AG20443 (cell line): ENCODE measurements around the gene ZNF783.
"Not testable (repeated sequence)": the region's sequence is repeated elsewhere in the genome, so short reads cannot be mapped to it uniquely, and the experiment has no call there.

Experiments used
- DNase-seq: peaks from one replicate; pipeline ENCODE4 v3.0.0; 2012; ENCODE audit warnings: low spot score, mixed read lengths

ZNF783 gene

DNA sequence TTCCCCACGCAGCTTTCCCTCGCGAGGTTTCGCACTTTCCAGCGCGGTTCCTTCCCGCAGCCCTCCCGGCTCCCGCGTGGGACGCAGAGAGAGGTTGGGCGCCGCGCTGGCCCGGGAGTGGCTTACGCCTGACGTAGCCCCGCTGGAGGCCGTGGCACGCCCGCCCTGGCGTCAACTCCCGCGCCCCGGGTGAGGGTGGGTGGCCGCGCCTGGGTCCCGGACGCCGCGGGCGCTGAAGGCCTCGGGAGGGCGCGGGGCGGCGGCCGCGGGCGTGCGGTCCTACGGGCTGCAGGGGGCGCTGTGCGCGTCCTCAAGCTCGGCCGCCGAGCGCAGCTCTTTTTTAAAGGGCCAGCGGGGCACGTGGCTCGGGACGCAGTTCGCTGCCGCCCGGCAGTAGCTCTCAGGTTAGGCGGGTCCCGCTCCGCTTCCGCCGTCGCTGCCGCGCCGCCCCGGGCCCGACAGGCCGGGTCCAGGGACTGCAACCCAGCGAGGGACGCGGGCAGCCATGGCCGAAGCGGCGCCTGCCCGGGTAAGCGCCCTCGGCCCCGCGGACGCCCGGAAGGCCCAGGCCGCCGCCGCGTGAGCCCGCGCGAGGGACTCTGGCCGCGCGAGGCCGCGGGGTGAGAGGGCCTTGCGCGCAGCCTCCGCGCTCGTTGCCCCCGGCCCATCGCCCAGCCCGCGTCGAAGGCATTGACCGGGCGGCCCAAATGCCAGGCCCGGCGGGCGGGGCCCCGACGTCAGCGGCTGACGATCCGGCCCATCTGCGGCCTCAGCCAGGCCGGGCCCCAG, at the start of gene ZNF783:
ZNF783 (plus strand) TSS at position 368 of the 789 bp plus-strand sequence; CDS start at position 506, 138 bp downstream.
- DNase-seq = peak; percentile 96

DNA sequence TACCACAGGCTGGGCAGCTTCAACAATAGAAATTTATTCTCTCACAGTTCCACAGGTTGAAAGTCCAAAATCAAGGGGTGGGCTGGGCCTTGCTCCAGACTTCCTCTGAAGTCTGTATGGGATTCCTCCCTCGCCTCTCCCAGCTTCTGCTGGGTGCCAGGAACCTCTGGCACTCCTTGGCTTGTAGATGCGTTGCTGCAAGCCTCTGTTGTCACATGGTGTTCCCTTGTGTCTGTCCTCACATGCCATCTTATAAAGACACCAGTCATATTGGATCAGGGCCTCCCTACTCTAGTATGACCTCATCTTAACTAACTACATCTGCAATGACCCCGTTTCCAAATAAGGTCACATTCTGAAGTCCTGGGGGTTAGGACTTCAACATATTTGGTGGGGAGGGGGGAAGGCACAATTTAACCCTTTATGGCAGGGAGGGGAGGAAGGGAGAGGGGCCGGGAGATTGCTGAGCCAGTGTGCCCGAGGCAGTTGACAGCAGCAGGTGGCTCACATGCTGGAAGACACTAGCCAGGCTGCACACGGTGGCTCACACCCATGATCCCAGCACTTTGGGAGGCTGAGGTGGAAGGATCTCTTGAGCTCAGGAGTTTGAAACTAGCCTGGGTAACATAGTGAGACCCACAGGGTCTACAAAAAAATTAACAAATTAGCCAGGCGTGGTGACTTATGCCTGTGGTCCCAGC, 47.8 kb upstream of the ZNF783 start:
- DNase-seq = no peak

DNA sequence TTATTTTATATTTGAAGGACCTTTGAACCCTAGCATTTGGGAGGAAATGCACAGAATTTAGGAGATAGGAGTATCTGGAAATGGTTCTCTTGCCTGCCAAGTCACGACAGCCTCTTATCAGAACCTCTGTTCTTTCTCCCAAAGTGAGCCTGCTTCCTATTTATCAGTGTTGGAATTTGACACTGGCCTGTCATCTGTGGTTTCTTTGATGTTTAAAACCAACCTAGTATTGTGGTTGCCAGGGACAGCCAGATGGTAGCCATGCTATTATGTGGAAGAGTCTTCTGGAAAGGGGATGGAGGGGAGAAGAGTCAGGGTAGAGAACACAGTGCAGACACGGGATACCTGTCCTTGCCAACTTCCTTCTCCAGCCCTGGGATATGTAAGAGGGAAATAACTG, 45.6 kb upstream of the ZNF783 start:
- no peak for DNase-seq

DNA sequence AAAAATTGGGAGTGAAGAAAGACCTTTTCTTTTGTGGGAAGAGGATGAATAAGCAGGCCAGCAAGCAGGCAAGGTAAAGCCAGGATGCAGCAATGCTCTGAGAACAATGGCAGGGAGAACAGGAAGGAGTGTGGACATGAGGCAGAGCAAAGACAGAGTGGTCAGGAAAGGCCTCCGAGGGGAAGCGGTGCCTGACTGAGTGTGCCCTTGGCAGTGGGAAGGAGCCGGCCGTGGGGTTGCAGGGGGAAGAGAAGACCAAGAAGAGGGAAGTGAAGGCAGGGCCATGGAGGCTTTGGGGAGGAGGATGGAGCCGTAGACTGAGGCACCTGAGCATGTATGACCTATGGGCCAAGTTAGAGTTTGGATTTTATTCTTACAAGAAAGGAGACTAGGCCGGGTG, 44.4 kb upstream of the ZNF783 start:
- DNase-seq = no peak

DNA sequence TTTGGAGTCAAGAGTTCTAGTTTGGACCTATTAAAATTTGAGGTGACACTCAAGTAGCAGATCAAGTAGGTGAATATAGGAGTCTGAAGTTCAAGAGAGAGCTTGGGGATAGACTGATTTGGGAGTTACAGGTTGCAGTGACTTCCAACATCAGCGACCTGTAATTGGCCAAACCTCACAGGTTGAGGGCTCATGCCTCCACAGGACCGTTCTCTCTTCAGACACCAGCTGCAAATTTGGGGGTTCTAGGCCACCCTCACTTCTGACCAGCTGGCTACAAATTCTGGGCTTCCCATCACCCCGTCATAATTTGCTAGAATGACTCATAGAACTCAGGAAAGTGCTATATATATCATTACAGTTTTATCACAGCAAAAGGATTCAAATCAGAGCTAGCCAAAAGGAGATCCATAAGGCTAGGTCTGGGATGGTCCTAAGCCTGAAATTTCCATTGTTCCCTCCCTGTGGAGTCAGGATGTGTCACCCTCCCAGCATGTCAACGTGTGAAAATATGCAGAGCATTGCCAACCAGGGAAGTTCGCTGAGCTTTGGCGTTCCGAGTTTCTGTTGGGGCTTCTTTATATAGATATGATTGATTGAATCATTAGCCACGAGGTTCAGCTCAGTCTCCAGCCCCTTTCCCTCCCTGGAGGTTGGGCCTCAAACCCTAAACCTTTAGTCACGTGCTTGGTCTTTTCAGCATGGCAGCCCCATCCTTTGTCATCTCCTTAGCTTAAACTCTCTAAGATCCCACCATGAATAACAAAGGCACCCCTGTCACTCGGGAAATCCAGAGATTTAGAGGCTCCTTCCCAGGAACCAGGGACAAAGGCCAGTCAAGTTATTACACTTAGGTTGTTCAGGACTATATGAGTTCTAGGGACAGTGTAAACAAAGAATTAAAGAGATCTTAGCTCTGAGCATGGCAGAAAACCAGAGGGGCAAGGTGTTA, 43.3 kb upstream of the ZNF783 start:
- no peak for DNase-seq

DNA sequence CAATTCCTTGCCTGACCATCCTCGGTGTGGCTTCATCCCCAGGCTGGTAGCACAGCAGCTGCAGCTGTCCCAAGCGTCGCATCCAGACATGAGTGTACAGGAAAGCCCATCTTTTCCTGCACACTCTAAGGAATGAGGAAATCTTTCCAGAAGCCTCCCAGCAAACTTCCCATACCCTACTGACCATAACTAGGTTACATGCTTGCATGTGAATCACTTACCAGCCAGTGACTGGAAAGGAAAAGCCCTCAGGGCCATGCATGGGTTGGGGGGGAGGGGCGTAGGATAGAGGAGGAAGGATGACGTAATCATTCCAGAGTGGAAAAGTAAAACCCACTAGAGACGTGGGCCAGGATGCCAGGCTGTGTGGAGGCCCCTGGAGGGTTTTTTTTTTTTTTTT, 41.5 kb upstream of the ZNF783 start:
- DNase-seq = peak; percentile 82

DNA sequence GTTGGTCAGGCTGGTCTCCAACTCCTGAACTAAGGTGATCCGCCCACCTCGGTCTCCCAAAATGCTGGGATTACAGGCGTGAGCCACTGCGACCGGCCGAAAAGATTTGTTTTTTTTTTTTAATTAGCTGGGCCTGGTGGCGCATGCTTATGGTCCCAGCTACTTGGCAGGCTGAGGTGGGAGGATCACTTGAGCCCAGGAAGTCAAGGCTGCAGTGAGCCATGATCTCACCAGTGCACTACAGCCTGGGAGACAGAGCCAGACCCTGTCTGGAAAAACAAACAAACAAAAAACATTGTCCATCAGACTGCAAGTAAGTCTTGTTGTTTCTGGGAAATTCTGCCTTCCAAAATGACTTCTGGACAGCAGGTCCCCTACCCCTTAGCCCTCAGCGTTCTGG, 38.8 kb upstream of the ZNF783 start:
- DNase-seq = no peak

DNA sequence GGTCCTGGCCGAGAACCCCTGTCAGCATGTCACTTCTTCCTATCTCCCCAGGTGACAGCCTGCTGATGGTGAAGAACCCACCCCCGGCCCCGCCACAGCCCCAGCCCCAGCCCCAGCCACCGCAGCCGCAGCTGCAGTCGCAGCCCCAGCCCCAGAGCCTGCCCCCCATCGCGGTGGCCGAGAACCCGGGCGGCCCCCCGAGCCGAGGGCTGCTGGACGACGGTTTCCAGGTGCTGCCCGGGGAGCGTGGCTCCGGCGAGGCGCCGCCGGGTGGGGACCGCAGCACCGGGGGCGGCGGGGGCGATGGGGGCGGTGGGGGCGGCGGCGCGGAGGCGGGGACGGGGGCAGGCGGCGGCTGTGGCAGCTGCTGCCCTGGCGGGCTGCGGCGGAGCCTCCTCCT, 38.2 kb upstream of the ZNF783 start:
- DNase-seq = no peak

DNA sequence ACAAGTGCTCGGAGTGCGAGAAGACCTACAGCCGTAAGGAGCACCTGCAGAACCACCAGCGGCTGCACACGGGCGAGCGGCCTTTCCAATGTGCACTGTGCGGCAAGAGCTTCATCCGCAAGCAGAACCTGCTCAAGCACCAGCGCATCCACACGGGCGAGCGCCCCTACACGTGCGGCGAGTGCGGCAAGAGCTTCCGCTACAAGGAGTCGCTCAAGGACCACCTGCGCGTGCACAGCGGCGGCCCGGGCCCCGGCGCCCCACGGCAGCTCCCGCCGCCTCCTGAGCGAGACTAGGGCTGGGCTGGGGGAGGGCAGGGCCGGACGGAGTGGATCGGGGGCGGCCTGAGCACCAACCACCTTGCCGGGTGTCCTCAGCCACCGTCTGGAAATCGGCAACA, 37.6 kb upstream of the ZNF783 start:
- DNase-seq = no peak

DNA sequence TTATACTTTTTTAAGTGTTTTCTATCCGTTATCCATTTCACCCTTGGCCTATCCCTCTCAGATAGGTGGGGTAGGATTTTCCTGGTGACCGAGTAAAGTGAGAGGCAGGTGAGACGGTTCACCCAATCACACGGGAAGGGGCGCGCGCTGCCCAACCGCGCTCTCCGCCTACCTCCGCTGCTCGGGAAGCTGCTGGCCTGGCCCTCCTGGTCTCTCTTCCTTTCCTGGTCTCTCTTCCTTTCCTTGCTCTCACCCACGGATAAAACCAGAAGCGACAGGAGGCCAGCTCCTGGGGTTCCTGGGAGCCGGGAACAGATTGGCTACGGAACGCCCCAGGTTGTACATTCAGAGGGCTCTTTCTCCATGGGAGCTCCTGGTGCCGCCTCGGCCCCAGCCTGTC, 36.9 kb upstream of the ZNF783 start:
- no peak for DNase-seq

DNA sequence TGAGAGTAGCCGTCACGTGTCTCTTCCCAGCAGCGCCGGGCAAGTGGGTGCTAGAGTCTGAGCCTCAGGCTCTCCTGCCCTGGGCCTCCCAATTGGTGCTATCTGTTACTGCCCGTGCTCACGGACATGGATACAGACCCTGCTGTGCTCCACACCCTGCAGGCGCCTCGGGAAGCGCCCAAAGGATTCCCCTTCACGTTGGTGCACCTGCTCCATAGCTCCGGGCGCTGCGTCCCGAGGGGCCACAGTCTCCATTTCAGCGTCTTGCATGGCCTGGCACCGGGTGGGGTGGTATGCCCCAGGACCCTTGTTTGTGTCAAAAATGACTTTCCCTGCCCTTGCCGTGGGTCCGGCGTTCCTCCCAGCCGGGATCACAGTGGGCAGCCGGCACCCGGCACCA, 36.3 kb upstream of the ZNF783 start:
- DNase-seq = no peak

DNA sequence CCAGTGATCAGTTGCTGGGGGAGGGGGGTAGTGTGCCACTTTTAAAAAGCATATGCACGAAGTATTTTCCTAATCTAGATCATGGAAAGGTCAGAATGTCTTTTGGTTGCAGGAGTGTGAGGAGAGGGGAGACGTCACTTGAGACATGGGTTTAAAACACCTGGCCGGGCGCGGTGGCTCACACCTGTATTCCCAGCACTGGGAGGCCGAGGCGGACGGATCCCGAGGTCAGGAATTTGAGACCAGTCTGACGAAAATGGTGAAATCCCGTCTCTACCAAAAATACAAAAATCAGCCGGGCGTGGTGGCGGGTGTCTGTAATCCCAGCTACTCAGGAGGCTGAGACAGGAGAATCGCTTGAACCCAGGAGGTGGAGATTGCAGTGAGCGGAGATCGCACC, 35.6 kb upstream of the ZNF783 start:
- DNase-seq = not testable (repeated sequence)

DNA sequence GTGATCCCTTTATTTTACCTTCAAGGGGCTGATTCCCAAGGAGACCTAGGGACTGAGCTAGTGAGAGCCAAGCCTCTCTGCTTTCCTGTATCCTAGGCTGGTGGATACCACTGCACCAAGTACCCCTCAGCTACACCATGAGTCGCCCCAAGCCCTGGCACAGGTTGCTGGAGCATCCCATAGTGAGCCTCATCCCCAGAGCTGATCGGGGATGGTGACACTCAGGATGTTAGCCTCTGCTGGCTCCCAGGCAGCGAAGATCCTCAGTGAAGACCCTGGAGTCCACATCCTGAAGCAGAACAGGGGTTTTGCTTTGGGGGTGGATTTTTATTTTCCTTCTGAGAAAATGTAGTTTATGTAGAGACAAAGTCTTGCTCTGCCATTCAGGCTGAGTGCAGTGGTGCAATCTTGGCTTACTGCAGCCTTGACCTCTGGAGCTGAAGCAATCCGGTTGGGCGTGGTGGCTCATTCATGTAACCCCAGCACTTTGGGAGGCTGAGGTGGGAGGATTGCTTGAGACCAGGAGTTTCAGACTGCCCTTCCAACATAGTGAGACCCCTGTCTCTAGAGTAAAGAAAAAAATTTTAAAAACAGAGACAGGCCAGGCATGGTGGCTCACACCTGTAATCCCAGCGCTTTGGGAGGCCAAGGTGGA, 35.0 kb upstream of the ZNF783 start:
- no peak for DNase-seq

DNA sequence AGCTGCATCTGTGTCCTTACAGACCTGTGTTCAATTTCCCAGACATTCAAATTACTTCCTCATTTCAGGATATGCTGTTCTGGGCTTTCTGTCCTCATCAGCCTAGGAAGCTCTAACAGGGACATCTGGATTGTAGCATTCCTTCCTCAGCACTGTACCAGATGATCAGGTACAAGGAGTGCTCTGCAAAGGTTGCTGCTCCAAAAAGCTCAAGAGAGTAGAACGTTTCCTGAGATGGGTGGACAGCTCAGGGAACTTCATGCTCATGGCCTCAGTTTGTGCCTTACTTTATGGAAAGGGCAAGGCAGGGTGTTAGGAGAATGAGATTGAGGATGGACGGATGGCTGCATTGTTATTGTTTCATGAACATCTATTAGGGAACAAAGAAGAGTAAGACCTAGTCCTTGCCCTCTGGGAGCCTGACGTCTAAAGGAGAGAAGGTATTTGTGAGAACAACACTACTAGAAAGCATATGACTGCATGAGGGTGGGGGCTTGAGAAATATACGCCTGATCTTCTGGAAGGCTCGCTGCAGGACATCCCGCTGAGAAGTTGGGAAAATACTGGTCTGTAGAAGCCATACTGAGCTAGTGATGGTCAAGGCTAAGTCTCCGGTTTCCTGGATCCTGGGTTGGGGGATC, 33.0 kb upstream of the ZNF783 start:
- DNase-seq = no peak

DNA sequence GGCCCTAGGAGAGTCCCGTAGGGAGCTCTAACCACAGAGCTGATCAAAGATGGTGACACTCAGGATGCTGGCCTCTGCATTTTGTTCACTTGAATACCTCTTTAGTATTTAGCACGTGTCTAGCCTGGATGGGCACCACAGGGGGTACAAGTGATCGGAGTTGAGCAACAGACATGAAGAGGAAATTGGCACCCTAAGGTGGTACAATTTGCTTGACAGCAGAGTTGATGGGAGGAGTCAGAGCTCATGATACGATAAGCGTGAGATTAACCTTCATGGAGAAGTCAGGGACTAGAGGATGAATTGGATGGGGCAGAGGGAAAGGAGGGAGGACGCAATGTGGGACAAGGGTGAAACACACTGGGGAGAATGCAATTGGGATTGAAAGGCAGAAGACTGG, 32.5 kb upstream of the ZNF783 start:
- no peak for DNase-seq

DNA sequence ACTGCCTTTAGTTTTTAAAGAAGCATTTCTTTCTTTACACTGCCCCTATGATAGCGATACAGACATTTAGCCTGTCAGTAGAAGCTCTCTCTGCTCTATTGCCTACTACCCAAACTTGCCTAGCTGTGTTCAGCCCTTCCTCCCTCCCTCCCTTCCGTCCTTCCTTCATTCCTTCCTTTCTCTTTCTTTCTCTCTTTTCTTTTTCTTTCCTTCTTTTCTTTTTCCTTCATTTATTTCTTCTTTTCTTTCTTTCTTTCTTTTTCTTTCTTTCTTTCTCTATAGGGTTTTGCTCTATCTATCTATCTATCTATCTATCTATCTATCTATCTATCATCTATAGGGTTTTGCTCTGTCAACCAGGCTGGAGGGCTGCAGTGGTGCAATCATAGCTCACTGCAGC, 29.6 kb upstream of the ZNF783 start:
- no peak for DNase-seq

DNA sequence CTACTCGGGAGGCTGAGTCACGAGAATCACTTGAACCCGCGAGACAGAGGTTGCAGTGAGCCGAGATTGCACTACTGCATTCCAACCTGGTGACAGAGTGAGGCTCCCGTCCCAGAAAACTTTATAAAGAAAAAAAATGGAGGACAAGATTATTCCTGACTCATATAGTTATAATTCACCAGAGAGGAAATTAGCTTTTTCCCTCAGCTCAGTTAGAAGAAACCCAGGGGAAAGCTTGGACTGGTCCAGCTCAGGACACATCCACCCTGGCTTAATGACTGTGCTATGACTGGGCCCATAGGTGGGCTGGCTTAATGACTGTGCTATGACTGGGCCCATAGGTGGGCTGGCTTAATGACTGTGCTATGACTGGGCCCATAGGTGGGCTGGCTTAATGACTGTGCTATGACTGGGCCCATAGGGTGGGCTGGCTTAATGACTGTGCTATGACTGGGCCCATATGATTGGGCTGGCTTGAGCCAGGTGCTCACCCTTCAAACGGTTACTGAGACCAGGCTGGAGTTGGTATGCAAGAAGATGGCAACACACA, 28.3 kb upstream of the ZNF783 start:
- peak; percentile 74 for DNase-seq

DNA sequence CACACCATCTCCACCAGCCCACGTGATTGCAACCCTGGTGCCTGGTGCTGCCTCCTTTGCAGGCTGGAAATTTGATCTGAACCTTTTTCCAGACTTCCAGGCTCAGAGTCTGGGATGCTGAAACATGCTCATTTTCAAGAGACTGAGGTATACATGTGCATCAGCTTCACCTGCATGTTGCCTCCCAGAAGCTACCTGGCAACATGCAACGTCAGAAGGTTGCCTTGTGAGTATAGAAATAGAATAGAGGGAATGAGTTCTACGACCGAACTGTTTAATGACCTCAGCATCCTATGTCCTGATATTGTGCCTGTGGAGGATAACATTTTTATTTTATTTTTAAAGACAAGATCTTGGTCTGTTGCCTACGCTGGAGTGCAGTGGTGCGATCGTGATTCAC, 24.5 kb upstream of the ZNF783 start:
- no peak for DNase-seq

DNA sequence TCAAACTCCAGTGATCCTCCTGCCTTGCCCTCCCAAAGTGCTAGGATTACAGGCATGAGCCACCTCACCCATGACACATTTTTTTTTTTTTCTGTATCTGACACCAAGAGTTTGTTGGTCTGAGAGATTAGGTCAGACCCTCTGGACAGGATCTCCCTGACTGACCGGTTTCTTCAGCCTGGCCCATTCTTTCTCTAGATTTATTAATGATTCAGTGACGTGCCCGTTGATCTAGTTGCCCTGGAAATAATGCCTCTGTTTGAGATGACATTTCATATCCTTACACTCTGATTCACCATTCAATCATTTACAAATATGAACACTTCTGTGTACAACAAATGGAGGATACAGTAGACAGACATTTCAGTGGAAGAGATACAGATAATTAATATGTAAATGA, 23.9 kb upstream of the ZNF783 start:
- no peak for DNase-seq

DNA sequence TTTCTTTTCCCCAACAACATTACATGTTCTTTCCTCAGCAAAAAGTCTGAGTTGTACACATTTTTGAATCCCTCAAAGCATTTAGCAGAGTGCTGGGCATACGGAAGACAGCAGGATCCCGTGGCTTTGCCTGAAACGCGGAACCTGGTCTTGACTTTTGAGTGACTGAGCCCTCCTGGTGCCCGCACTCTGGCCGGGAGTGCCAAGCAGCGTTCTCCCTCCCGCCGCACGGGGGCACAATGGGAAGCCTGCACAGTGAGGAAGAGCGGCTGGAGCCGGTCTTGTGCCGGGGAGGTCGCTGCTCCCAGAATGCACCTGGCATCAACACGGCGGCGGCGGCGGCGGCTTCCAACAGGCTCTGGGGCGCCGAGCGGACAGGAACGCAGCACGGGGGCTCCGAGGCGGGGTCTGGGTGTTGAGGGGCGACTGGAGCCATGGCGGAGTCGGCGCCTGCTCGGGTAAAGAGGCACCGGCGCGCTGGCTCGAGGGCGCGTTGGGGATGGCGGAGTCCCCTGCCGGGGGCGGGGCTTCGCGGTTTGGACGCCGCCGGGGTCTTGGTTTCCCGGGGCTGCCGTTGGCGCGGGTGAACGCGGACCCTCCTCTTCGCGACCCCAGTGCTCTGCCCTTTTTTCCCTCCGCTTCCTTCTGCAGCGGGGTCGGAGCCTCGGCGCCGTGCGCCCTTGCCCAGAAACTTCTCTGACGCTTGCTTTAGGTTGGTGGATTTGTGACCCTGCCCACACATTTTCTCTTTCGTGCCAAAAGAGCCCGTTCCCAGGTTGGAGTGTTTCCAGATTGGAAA, 22.5 kb upstream of the ZNF783 start, which contains the start of gene ZNF212:
ZNF212 (plus strand) TSS at position 307 of the 799 bp plus-strand sequence; CDS start at position 435, 128 bp downstream.
- DNase-seq = peak; percentile 98
